ENCODE measurements around the gene PNPLA2. TPM values are rescaled to one million over a fixed set of nuclear protein-coding genes. Genes with fewer than 3 reads are reported as not detected.
A peak's percentile ranks its signal among the peaks of the same experiment; 100 is the strongest.

The PNPLA2 gene
- total RNA-seq, 1 experiment from 2014 or later, result 93.6 TPM

DNA sequence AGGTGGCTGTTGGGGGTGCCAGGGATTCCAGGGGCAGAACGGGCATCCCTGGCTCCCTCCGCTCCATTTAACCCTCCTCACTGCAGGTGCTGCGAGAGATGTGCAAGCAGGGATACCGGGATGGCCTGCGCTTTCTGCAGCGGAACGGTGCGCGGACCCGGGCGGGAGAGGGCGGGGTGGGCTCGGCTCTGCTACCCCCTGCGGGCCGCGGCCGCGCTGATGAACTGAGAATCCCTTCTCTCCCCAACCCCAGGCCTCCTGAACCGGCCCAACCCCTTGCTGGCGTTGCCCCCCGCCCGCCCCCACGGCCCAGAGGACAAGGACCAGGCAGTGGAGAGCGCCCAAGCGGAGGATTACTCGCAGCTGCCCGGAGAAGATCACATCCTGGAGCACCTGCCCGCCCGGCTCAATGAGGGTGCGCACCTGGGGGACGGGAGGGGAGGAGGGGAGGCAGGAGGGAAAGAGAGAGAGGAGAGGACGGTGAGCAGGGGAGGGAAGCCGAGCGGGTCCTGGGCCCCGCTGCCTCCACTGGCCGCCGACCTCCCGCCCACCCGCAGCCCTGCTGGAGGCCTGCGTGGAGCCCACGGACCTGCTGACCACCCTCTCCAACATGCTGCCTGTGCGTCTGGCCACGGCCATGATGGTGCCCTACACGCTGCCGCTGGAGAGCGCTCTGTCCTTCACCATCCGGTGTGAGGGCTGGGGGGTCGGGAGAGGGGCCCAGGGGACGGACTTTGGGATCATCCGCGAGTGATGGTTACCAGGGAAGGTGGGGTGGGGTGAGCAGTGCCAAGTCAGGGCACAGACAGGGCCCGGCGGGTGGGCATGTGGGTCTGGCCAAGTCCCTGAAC is 5.0 kb downstream of the PNPLA2 start:
- H3K4me1 ChIP-seq, result peaks cover 48% of the 10 kb centered on the region
- H3K36me3 ChIP-seq (ENCODE audit: control insufficient read depth, insufficient read depth, low read length), result peaks cover 2% of the 10 kb centered on the region
- H3K9me3 Mint-ChIP-seq (ENCODE audit: unreplicated experiment), result no peaks in the 10 kb centered on the region
- peaks cover 43% of the 10 kb centered on the region for H3K36me3 Mint-ChIP-seq (ENCODE audit: insufficient read depth, unreplicated experiment)
- no TSS peak for BruUV-seq (replicated peaks)
- no peak overlapping the region for H3K4me3 Mint-ChIP-seq (ENCODE audit: unreplicated experiment)
- no peaks in the 10 kb centered on the region for H3K27me3 Mint-ChIP-seq (ENCODE audit: insufficient read depth, unreplicated experiment)
- H3K4me1 Mint-ChIP-seq (ENCODE audit: low read depth, unreplicated experiment), result peaks cover 13% of the 10 kb centered on the region
- H3K9me3 ChIP-seq, result no peaks in the 10 kb centered on the region
- intact Hi-C loops (cut with micrococcal nuclease; ENCODE audit: unreplicated experiment), result no loop called here
- POLR2A ChIA-PET, result no interaction called here
- no peak for DNase-seq
- TF ChIP-seq, protein P1, sequence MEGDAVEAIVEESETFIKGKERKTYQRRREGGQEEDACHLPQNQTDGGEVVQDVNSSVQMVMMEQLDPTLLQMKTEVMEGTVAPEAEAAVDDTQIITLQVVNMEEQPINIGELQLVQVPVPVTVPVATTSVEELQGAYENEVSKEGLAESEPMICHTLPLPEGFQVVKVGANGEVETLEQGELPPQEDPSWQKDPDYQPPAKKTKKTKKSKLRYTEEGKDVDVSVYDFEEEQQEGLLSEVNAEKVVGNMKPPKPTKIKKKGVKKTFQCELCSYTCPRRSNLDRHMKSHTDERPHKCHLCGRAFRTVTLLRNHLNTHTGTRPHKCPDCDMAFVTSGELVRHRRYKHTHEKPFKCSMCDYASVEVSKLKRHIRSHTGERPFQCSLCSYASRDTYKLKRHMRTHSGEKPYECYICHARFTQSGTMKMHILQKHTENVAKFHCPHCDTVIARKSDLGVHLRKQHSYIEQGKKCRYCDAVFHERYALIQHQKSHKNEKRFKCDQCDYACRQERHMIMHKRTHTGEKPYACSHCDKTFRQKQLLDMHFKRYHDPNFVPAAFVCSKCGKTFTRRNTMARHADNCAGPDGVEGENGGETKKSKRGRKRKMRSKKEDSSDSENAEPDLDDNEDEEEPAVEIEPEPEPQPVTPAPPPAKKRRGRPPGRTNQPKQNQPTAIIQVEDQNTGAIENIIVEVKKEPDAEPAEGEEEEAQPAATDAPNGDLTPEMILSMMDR (IDR thresholded peaks at IDR 0.05; ENCODE audit: insufficient read depth in 1 of 2, low read depth in 1 of 2, low read length in 1 of 2, severe bottlenecking in 1 of 2, unreplicated experiment in 1 of 2), result no peak
- no peaks in the 10 kb centered on the region for H3K27me3 ChIP-seq (replicated peaks; ENCODE audit: control insufficient read depth, insufficient read depth, low read length)
- CTCF ChIA-PET, result interaction anchor here (0.6 kb wide), 1 partner anchor 12 kb away, joined by 4 read pairs; no protein-coding TSS in a partner anchor
- no peak overlapping the region for H3K4me3 ChIP-seq (ENCODE audit: low read depth, low read length)
- no peak overlapping the region for H3K27ac Mint-ChIP-seq (ENCODE audit: unreplicated experiment)

DNA sequence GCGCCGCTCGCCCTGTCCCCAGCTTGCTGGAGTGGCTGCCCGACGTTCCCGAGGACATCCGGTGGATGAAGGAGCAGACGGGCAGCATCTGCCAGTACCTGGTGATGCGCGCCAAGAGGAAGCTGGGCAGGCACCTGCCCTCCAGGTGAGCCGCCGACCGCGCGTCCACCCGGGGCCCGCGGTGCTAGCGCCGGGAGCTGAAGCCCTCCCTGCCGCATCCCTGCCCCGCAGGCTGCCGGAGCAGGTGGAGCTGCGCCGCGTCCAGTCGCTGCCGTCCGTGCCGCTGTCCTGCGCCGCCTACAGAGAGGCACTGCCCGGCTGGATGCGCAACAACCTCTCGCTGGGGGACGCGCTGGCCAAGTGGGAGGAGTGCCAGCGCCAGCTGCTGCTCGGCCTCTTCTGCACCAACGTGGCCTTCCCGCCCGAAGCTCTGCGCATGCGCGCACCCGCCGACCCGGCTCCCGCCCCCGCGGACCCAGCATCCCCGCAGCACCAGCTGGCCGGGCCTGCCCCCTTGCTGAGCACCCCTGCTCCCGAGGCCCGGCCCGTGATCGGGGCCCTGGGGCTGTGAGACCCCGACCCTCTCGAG is 5.7 kb downstream of the PNPLA2 start:
- TF ChIP-seq, protein P1 (IDR thresholded peaks at IDR 0.05; ENCODE audit: insufficient read depth in 1 of 2, low read depth in 1 of 2, low read length in 1 of 2, severe bottlenecking in 1 of 2, unreplicated experiment in 1 of 2), result no peak
- H3K9me3 Mint-ChIP-seq (ENCODE audit: unreplicated experiment), result no peaks in the 10 kb centered on the region
- ChIA-PET CTCF (interaction anchor here (0.6 kb wide), 1 partner anchor 12 kb away, joined by 4 read pairs; no protein-coding TSS in a partner anchor), POLR2A (no interaction called here)
- H3K36me3 Mint-ChIP-seq (ENCODE audit: insufficient read depth, unreplicated experiment), result peaks cover 41% of the 10 kb centered on the region
- H3K36me3 ChIP-seq (ENCODE audit: control insufficient read depth, insufficient read depth, low read length), result peaks cover 2% of the 10 kb centered on the region
- no peak for DNase-seq
- no peak overlapping the region for H3K27ac Mint-ChIP-seq (ENCODE audit: unreplicated experiment)
- BruUV-seq (replicated peaks), result no TSS peak
- H3K4me1 Mint-ChIP-seq (ENCODE audit: low read depth, unreplicated experiment), result peaks cover 13% of the 10 kb centered on the region
- no peaks in the 10 kb centered on the region for H3K27me3 ChIP-seq (replicated peaks; ENCODE audit: control insufficient read depth, insufficient read depth, low read length)
- intact Hi-C loops (cut with micrococcal nuclease; ENCODE audit: unreplicated experiment), result no loop called here
- no peaks in the 10 kb centered on the region for H3K27me3 Mint-ChIP-seq (ENCODE audit: insufficient read depth, unreplicated experiment)
- H3K4me1 ChIP-seq, result peaks cover 44% of the 10 kb centered on the region
- no peak overlapping the region for H3K4me3 ChIP-seq (ENCODE audit: low read depth, low read length)
- no peaks in the 10 kb centered on the region for H3K9me3 ChIP-seq
- no peak overlapping the region for H3K4me3 Mint-ChIP-seq (ENCODE audit: unreplicated experiment)

DNA sequence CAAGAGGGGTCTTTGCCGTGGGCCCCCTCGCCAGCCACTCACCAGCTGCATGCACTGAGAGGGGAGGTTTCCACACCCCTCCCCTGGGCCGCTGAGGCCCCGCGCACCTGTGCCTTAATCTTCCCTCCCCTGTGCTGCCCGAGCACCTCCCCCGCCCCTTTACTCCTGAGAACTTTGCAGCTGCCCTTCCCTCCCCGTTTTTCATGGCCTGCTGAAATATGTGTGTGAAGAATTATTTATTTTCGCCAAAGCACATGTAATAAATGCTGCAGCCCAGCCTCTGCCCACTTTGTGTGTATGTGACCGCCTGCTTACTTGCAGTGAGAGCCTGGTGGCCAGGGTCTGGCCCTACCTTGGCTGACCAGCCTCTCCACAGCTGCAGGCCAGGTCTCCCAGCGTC is 6.2 kb downstream of the PNPLA2 start:
- no TSS peak for BruUV-seq (replicated peaks)
- TF ChIP-seq, protein P1 (IDR thresholded peaks at IDR 0.05; ENCODE audit: insufficient read depth in 1 of 2, low read depth in 1 of 2, low read length in 1 of 2, severe bottlenecking in 1 of 2, unreplicated experiment in 1 of 2), result no peak
- H3K27ac Mint-ChIP-seq (ENCODE audit: unreplicated experiment), result peak overlapping the region; percentile 8
- H3K36me3 Mint-ChIP-seq (ENCODE audit: insufficient read depth, unreplicated experiment), result peaks cover 41% of the 10 kb centered on the region
- POLR2A ChIA-PET, result no interaction called here
- Histone ChIP-seq H3K4me3 (ENCODE audit: low read depth, low read length) (no peak overlapping the region), H3K27me3 (replicated peaks; ENCODE audit: control insufficient read depth, insufficient read depth, low read length) (no peaks in the 10 kb centered on the region), H3K9me3 (no peaks in the 10 kb centered on the region), H3K4me1 (peaks cover 49% of the 10 kb centered on the region), H3K36me3 (ENCODE audit: control insufficient read depth, insufficient read depth, low read length) (peaks cover 2% of the 10 kb centered on the region)
- CTCF ChIA-PET, result no interaction called here
- peaks cover 13% of the 10 kb centered on the region for H3K4me1 Mint-ChIP-seq (ENCODE audit: low read depth, unreplicated experiment)
- intact Hi-C loops (cut with micrococcal nuclease; ENCODE audit: unreplicated experiment), result no loop called here
- no peaks in the 10 kb centered on the region for H3K27me3 Mint-ChIP-seq (ENCODE audit: insufficient read depth, unreplicated experiment)
- DNase-seq, result no peak
- no peak overlapping the region for H3K4me3 Mint-ChIP-seq (ENCODE audit: unreplicated experiment)
- no peaks in the 10 kb centered on the region for H3K9me3 Mint-ChIP-seq (ENCODE audit: unreplicated experiment)
